GM13977 (cell line): ENCODE results near the gene RHOG.

Experiments
- DNase-seq: peaks from one replicate; pipeline ENCODE4 v3.0.0; 2012; ENCODE audit warnings: low spot score
- CTCF ChIP-seq: IDR thresholded peaks from 2 replicates; pipeline ENCODE4 v1.5.1; 2012; ENCODE audit warnings: mild to moderate bottlenecking, control low read depth; ENCODE audit not compliant: insufficient read depth; ENCODE audit errors: extremely low read depth, missing control alignments
- in situ Hi-C: fragments of 300-500 bp; cut with MboI; formaldehyde crosslinking; loops from one replicate; pipeline ENCODE4 v1.12.0; 2022; ENCODE audit warnings: low sequenced_read_pairs, low pct_unique_long_range_greater_than_20kb, mixed read lengths, inconsistent platforms; ENCODE audit not compliant: unreplicated experiment

RHOG gene

GRCh38 chr11:3802011-3802790 is 38.6 kb downstream of the RHOG start:
- no peak for TF ChIP-seq CTCF
- in situ Hi-C loops = no loop called here
- DNase-seq = no peak

- in situ Hi-C loops = no loop called here
- no peak for DNase-seq
- TF ChIP-seq CTCF = no peak
These were observed 40.9 kb downstream of the RHOG start for GRCh38 chr11:3799873-3800272.

GRCh38 chr11:3799143-3799542 is 41.6 kb downstream of the RHOG start:
- no peak for DNase-seq
- in situ Hi-C loops = no loop called here
- no peak for TF ChIP-seq CTCF

- in situ Hi-C loops = no loop called here
- TF ChIP-seq CTCF = no peak
- DNase-seq = peak; percentile 98
These were observed 43.2 kb downstream of the RHOG start, which contains the start of gene NUP98 for GRCh38 chr11:3797329-3798090. NUP98 (minus strand) TSS chr11:3797554; CDS start chr11:3782117, 15,437 bp downstream.

- TF ChIP-seq CTCF = no peak
- no peak for DNase-seq
- in situ Hi-C loops = no loop called here
These were observed 43.9 kb downstream of the RHOG start for GRCh38 chr11:3796801-3797328.

GRCh38 chr11:3796346-3796745 is 44.4 kb downstream of the RHOG start:
- in situ Hi-C loops = no loop called here
- no peak for TF ChIP-seq CTCF
- DNase-seq = no peak
